GM18517 (cell line): ENCODE data around the gene STOML2.
"Not testable (repeated sequence)": the region's sequence is repeated elsewhere in the genome, so short reads cannot be mapped to it uniquely, and the experiment has no call there.

ENCODE experiments used
- ATAC-seq: cut with Tn5 transposase; IDR thresholded peaks from one replicate; pipeline ENCODE4 v1.9.1; 2021; ENCODE audit warnings: mild to moderate bottlenecking, moderate library complexity; ENCODE audit not compliant: unreplicated experiment

STOML2 gene

GRCh38 chr9:35102769-35103659 is at the start of gene STOML2:
Gene STOML2 (minus strand): TSS chr9:35103131. CDS start chr9:35103094, 37 bp downstream.
- peak; percentile 92 for ATAC-seq

GRCh38 chr9:35147941-35148563 is 45.1 kb upstream of the STOML2 start:
- not testable (repeated sequence) for ATAC-seq

GRCh38 chr9:35142037-35142436 is 39.1 kb upstream of the STOML2 start:
- no peak for ATAC-seq

- ATAC-seq: no peak
These were observed 37.2 kb upstream of the STOML2 start for GRCh38 chr9:35140093-35140492.

- no peak for ATAC-seq
These were observed 33.9 kb upstream of the STOML2 start for GRCh38 chr9:35136866-35137265.

GRCh38 chr9:35135988-35136387 is 33.1 kb upstream of the STOML2 start:
- ATAC-seq: no peak

GRCh38 chr9:35134920-35135319 is 32.0 kb upstream of the STOML2 start:
- ATAC-seq: no peak

GRCh38 chr9:35116898-35117551 is 14.1 kb upstream of the STOML2 start:
- ATAC-seq: peak; percentile 53

GRCh38 chr9:35116539-35116897 is 13.6 kb upstream of the STOML2 start:
- ATAC-seq: peak; percentile 6

GRCh38 chr9:35115680-35116538 is 13.0 kb upstream of the STOML2 start, which contains the start of gene ATOSB:
Gene ATOSB (minus strand): TSS chr9:35115862. CDS start chr9:35108274, 7,588 bp downstream.
- ATAC-seq: peak; percentile 45

- no peak for ATAC-seq
These were observed 12.1 kb upstream of the STOML2 start for GRCh38 chr9:35114840-35115628.

- ATAC-seq: no peak
These were observed 11.3 kb upstream of the STOML2 start for GRCh38 chr9:35114113-35114839.

- no peak for ATAC-seq
These were observed 9.5 kb upstream of the STOML2 start for GRCh38 chr9:35112257-35113020.

- peak; percentile 76 for ATAC-seq
These were observed 8.3 kb upstream of the STOML2 start for GRCh38 chr9:35111001-35111933.

GRCh38 chr9:35110327-35110761 is 7.4 kb upstream of the STOML2 start:
- no peak for ATAC-seq

GRCh38 chr9:35108946-35109575 is 6.1 kb upstream of the STOML2 start:
- no peak for ATAC-seq

GRCh38 chr9:35108461-35108860 is 5.5 kb upstream of the STOML2 start:
- no peak for ATAC-seq
